H1 (cell line): ENCODE data around the gene CHMP5. TPM values are rescaled to one million over a fixed set of nuclear protein-coding genes. Genes with fewer than 3 reads are reported as not detected.

Experiments
- CTCF ChIA-PET: fragments of 300-600 bp; sonication (Branson Sonifier 250); formaldehyde crosslinking; loops from one replicate; lab custom pipeline; 2021; ENCODE audit not compliant: partially characterized antibody; lab: Charles Lee
- POLR2A ChIA-PET: fragments of 300-600 bp; sonication (Branson Sonifier 250); formaldehyde crosslinking; loops from one replicate; lab custom pipeline; 2021; ENCODE audit warnings: inconsistent platforms; ENCODE audit not compliant: partially characterized antibody; lab: Charles Lee
- DNase-seq, 2 experiments: peaks; one replicate each; pipeline versions ENCODE4 v3.0.0 to v3.0.0-alpha.2; 2010 to 2022; ENCODE audit warnings: low spot score in 2 of 2, low read depth in 1 of 2, mixed read lengths in 1 of 2
- FAIRE-seq: peaks from 2 replicates; lab custom pipeline; 2011; peaks lifted over from hg19 to GRCh38; lab: Jason Lieb, UNC
- H2AFZ ChIP-seq: 2 replicates; pipeline ENCODE4 v1.8.1; 2012; ENCODE audit warnings: low read length, inconsistent platforms
- H2AK5ac ChIP-seq: 2 replicates; pipeline ENCODE4 v1.6.1; 2013; ENCODE audit warnings: low read depth, low read length
- H2BK120ac ChIP-seq: replicated peaks from 2 replicates; pipeline ENCODE3; 2013; ENCODE audit warnings: low read depth, low read length, inconsistent platforms
- H2BK12ac ChIP-seq: 2 replicates; pipeline ENCODE4 v1.6.1; 2013; ENCODE audit warnings: low read depth, low read length
- H2BK15ac ChIP-seq: 2 replicates; pipeline ENCODE4 v1.6.1; 2013; ENCODE audit warnings: low read length
- H2BK20ac ChIP-seq: 2 replicates; pipeline ENCODE4 v1.6.1; 2013; ENCODE audit warnings: low read length
- H2BK5ac ChIP-seq: 2 replicates; pipeline ENCODE4 v1.6.1; 2013; ENCODE audit warnings: low read depth, low read length
- H3K14ac ChIP-seq: 2 replicates; pipeline ENCODE4 v1.6.1; 2013; ENCODE audit warnings: inconsistent platforms; ENCODE audit not compliant: insufficient read length
- H3K18ac ChIP-seq: 2 replicates; pipeline ENCODE4 v1.6.1; 2013; ENCODE audit warnings: low read length; ENCODE audit errors: extremely low read depth
- H3K23ac ChIP-seq: 2 replicates; pipeline ENCODE4 v1.6.1; 2013; ENCODE audit warnings: inconsistent platforms; ENCODE audit not compliant: insufficient read length
- H3K23me2 ChIP-seq: 2 replicates; pipeline ENCODE4 v1.6.1; 2013; ENCODE audit warnings: low read depth, low read length
- H3K27ac ChIP-seq: 2 replicates; pipeline ENCODE4 v1.6.1; 2011; ENCODE audit warnings: low read depth, low read length, inconsistent platforms
- H3K27me3 ChIP-seq, 4 experiments: replicated peaks in 1 of 4; 1 replicate in 1 of 4; 2 replicates in 3 of 4; pipeline versions ENCODE4 v1.6.1 to v1.8.1; 2011 to 2013; ENCODE audit warnings: low read length in 3 of 4, mild to moderate bottlenecking in 3 of 4, inconsistent platforms in 2 of 4, mixed read lengths in 2 of 4, moderate library complexity in 1 of 4; ENCODE audit not compliant: control insufficient read depth in 3 of 4, insufficient read depth in 3 of 4; ENCODE audit errors: extremely low read depth in 1 of 4
- H3K36me3 ChIP-seq, 4 experiments: 2 replicates each; pipeline versions ENCODE4 v1.6.1 to v1.8.1; 2011 to 2013; ENCODE audit warnings: mild to moderate bottlenecking in 4 of 4, low read length in 3 of 4, moderate library complexity in 2 of 4, control low read depth in 1 of 4, inconsistent platforms in 1 of 4; ENCODE audit not compliant: insufficient read depth in 4 of 4, control insufficient read depth in 2 of 4
- H3K4ac ChIP-seq: replicated peaks from 2 replicates; pipeline ENCODE3; 2013; ENCODE audit warnings: low read length, low read depth, mixed read lengths, inconsistent platforms; ENCODE audit not compliant: insufficient read length
- H3K4me1 ChIP-seq, 4 experiments: replicated peaks in 1 of 4; 1 replicate in 1 of 4; 2 replicates in 3 of 4; pipeline versions ENCODE4 v1.6.1 to v1.8.1; 2011 to 2013; ENCODE audit warnings: low read length in 3 of 4, inconsistent platforms in 2 of 4, mixed read lengths in 1 of 4; ENCODE audit not compliant: insufficient read depth in 4 of 4, control insufficient read depth in 3 of 4
- H3K4me2 ChIP-seq, 2 experiments: 2 replicates each; pipeline versions ENCODE4 v1.6.1 to v1.8.1; 2011 to 2013; ENCODE audit warnings: low read depth in 2 of 2, low read length in 2 of 2, control low read depth in 1 of 2, inconsistent platforms in 1 of 2, mild to moderate bottlenecking in 1 of 2; ENCODE audit not compliant: insufficient read depth in 1 of 2
- H3K4me3 ChIP-seq, 4 experiments: fragments of 200-600, 300-600 bp in 1 of 4; sonication (generic), shearing (Covaris generic), sonication (Bioruptor Twin) in 1 of 4; 2 replicates each; pipeline versions ENCODE4 v1.5.1 to v1.8.1; 2011 to 2016; ENCODE audit warnings: low read length in 4 of 4, low read depth in 3 of 4, control low read depth in 2 of 4, inconsistent platforms in 2 of 4, mild to moderate bottlenecking in 2 of 4, mixed read lengths in 1 of 4, moderate library complexity in 1 of 4; ENCODE audit not compliant: insufficient read depth in 2 of 4; ENCODE audit errors: extremely low read depth in 1 of 4
- H3K56ac ChIP-seq: replicated peaks from 2 replicates; pipeline ENCODE3; 2013; ENCODE audit warnings: low read depth, mild to moderate bottlenecking, mixed read lengths, low read length, inconsistent platforms; ENCODE audit not compliant: insufficient read length
- H3K79me1 ChIP-seq: 2 replicates; pipeline ENCODE4 v1.6.1; 2013; ENCODE audit warnings: low read depth, low read length, control low read depth
- H3K79me2 ChIP-seq, 2 experiments: 2 replicates each; pipeline versions ENCODE4 v1.6.1 to v1.8.1; 2012 to 2013; ENCODE audit warnings: low read length in 2 of 2, mild to moderate bottlenecking in 2 of 2, inconsistent platforms in 1 of 2; ENCODE audit not compliant: insufficient read depth in 2 of 2, control insufficient read depth in 1 of 2
- H3K9ac ChIP-seq, 4 experiments: replicated peaks in 1 of 4; 1 replicate in 1 of 4; 2 replicates in 3 of 4; pipeline versions ENCODE4 v1.6.1 to v1.8.1; 2011 to 2013; ENCODE audit warnings: low read depth in 3 of 4, low read length in 3 of 4, control low read depth in 2 of 4, mild to moderate bottlenecking in 2 of 4, moderate library complexity in 2 of 4, inconsistent platforms in 1 of 4; ENCODE audit errors: extremely low read depth in 1 of 4
- H3K9me3 ChIP-seq, 2 experiments: 2 replicates each; pipeline versions ENCODE4 v1.6.1 to v1.8.1; 2012 to 2013; ENCODE audit warnings: mild to moderate bottlenecking in 2 of 2, moderate library complexity in 2 of 2, control low read depth in 1 of 2, inconsistent platforms in 1 of 2, low read depth in 1 of 2, low read length in 1 of 2, mixed read lengths in 1 of 2; ENCODE audit not compliant: insufficient read depth in 2 of 2
- H4K20me1 ChIP-seq, 2 experiments: replicated peaks in 1 of 2; 2 replicates each; pipeline versions ENCODE3 to v1.8.1; 2011 to 2013; ENCODE audit warnings: inconsistent platforms in 2 of 2, low read length in 2 of 2, mild to moderate bottlenecking in 1 of 2; ENCODE audit not compliant: insufficient read depth in 2 of 2, control insufficient read depth in 1 of 2
- H4K5ac ChIP-seq: 2 replicates; pipeline ENCODE4 v1.6.1; 2013; ENCODE audit warnings: low read length, low read depth, mixed read lengths, inconsistent platforms; ENCODE audit not compliant: insufficient read length
- H4K8ac ChIP-seq: 2 replicates; pipeline ENCODE4 v1.8.0; 2013; ENCODE audit warnings: mild to moderate bottlenecking, moderate library complexity, low read length, inconsistent platforms; ENCODE audit not compliant: insufficient read depth; ENCODE audit errors: extremely low read depth
- H4K91ac ChIP-seq: replicated peaks from 2 replicates; pipeline ENCODE3; 2013; ENCODE audit warnings: low read length, mixed read lengths, inconsistent platforms; ENCODE audit not compliant: insufficient read length
- ASH2L ChIP-seq: fragments of 200-600, 300-600 bp; sonication (generic); IDR thresholded peaks from one replicate; pipeline ENCODE4 v1.7.1; 2017; ENCODE audit warnings: low read length
- CHD1 ChIP-seq: IDR thresholded peaks from 2 replicates; pipeline ENCODE4 v1.6.1; 2012; ENCODE audit warnings: low read depth, low read length, improper control_type of control experiment
- EZH2 ChIP-seq: fragments of 200-600 bp; sonication (generic); IDR thresholded peaks from 2 replicates; pipeline ENCODE4 v1.7.1; 2012; ENCODE audit warnings: low read depth, mild to moderate bottlenecking, moderate library complexity, low read length, inconsistent platforms; ENCODE audit not compliant: severe bottlenecking
- FOSL1 ChIP-seq: IDR thresholded peaks from 2 replicates; pipeline ENCODE4 v1.6.1; 2011; ENCODE audit warnings: mild to moderate bottlenecking, low read depth, low read length, moderate library complexity; ENCODE audit not compliant: insufficient read depth
- JUN ChIP-seq: IDR thresholded peaks from 2 replicates; pipeline ENCODE4 v1.6.1; 2011; ENCODE audit warnings: low read depth, mild to moderate bottlenecking, improper control_type of control experiment, low read length
- RAD21 ChIP-seq, 2 experiments: IDR thresholded peaks in 1 of 2; conservative IDR thresholded peaks in 1 of 2; 2 replicates each; pipeline ENCODE4 v1.6.1; 2011; ENCODE audit warnings: low read depth in 2 of 2, low read length in 2 of 2, improper control_type of control experiment in 1 of 2, inconsistent platforms in 1 of 2, mild to moderate bottlenecking in 1 of 2, moderate library complexity in 1 of 2
- RXRA ChIP-seq: IDR thresholded peaks from 2 replicates; pipeline ENCODE4 v1.6.1; 2011; ENCODE audit warnings: low read depth, mild to moderate bottlenecking, low read length, moderate library complexity; ENCODE audit not compliant: insufficient read depth
- SIN3A ChIP-seq, 2 experiments: IDR thresholded peaks in 1 of 2; conservative IDR thresholded peaks in 1 of 2; 2 replicates each; pipeline ENCODE4 v1.6.1; 2011 to 2012; ENCODE audit warnings: low read length in 2 of 2, improper control_type of control experiment in 1 of 2, low read depth in 1 of 2, mild to moderate bottlenecking in 1 of 2
- SIRT6 ChIP-seq: IDR thresholded peaks from one replicate; pipeline ENCODE4 v1.7.1; 2012; ENCODE audit warnings: low read length, inconsistent platforms
- SP1 ChIP-seq: IDR thresholded peaks from 2 replicates; pipeline ENCODE4 v1.6.1; 2011; ENCODE audit warnings: low read depth, low read length
- SP4 ChIP-seq: IDR thresholded peaks from 2 replicates; pipeline ENCODE4 v1.6.1; 2012; ENCODE audit warnings: low read length, inconsistent platforms
- SUZ12 ChIP-seq: fragments of 200-600 bp; sonication (generic); IDR thresholded peaks from 2 replicates; pipeline ENCODE4 v1.6.1; 2012; ENCODE audit warnings: mild to moderate bottlenecking, inconsistent platforms, low read length, moderate library complexity, mixed read lengths
- TAF1 ChIP-seq: IDR thresholded peaks from 2 replicates; pipeline ENCODE4 v1.6.1; 2011; ENCODE audit warnings: mild to moderate bottlenecking, low read depth, low read length
- WGBS, 2 experiments: shearing (Covaris generic) in 1 of 2; methylation state at CpG; one replicate each; pipeline versions ENCODE4 v1.1.6 to v1.1.7; 2013 to 2015; ENCODE audit warnings: low lambda C conversion rate in 2 of 2, mixed read lengths in 2 of 2, inconsistent platforms in 1 of 2, low coverage in 1 of 2, missing lambda C conversion rate in 1 of 2; ENCODE audit not compliant: insufficient replicate concordance in 2 of 2, insufficient coverage in 1 of 2, insufficient read length in 1 of 2; ENCODE audit errors: extremely low coverage in 1 of 2, missing lambda C conversion rate in 1 of 2; 5-methylcytosine and 5-hydroxymethylcytosine counted together
- polyA plus RNA-seq, 7 experiments: library from polyadenylated mRNA; depleted of rRNA in 3 of 7; stranded (reverse) in 5 of 7; unstranded in 2 of 7; fragments of >200 nt in 5 of 7; fragments of 200-250 nt in 2 of 7; gene quantifications; 1 replicate in 5 of 7; 2 replicates in 1 of 7; 4 replicates in 1 of 7; pipeline versions ENCODE4 v1.2.1 to v1.2.3, GENCODE V29; 2011 to 2013; ENCODE audit warnings: missing spikeins in 2 of 7, mixed read lengths in 2 of 7
- total RNA-seq: library from RNA; stranded (reverse); fragmentation: NEBNext Ultra II Directional; extraction: Animal tissue kit (Norgen Biotek cat#: 25700); gene quantifications from 2 replicates; pipeline ENCODE4 v1.2.1, GENCODE V29; 2021

The CHMP5 gene
- total and polyA plus RNA-seq, 2 of the 8 experiments (the other 6 are each of a cell fraction or from before 2014, with no cell fraction given) = 25.0 to 47.3 TPM

- no peak overlapping the region for H4K5ac ChIP-seq
- H2AFZ ChIP-seq = no peak overlapping the region
- CTCF ChIA-PET = no interaction called here
- no peaks in the 10 kb centered on the region for H4K20me1 ChIP-seq
- no peaks in the 10 kb centered on the region for H3K23me2 ChIP-seq
- H3K79me2 ChIP-seq = no peaks in the 10 kb centered on the region
- DNase-seq (no peak), FAIRE-seq (no peak)
- H3K18ac ChIP-seq = no peak overlapping the region
- H3K27ac ChIP-seq = no peak overlapping the region
- H3K4me2 ChIP-seq = no peak overlapping the region
- no peak overlapping the region for H2BK15ac ChIP-seq
- no peak overlapping the region for H4K91ac ChIP-seq
- no peak overlapping the region for H3K9ac ChIP-seq
- H3K4me1 ChIP-seq = no peaks in the 10 kb centered on the region; a peak in 1 of 7 replicates
- H3K9me3 ChIP-seq = no peaks in the 10 kb centered on the region
- 87% methylated on average over 14 of the region's 14 CpGs; no CpG with 5 or more reads in 1 of the 2 experiments for WGBS, 2 experiments
- no peak overlapping the region for H3K56ac ChIP-seq
- H3K14ac ChIP-seq = no peak overlapping the region
- no peak overlapping the region for H2BK120ac ChIP-seq
- no peak overlapping the region for H3K4ac ChIP-seq
- H3K79me1 ChIP-seq = no peaks in the 10 kb centered on the region
- no peak overlapping the region for H3K4me3 ChIP-seq
- H2BK20ac ChIP-seq = no peak overlapping the region
- no peak overlapping the region for H2AK5ac ChIP-seq
- no peak overlapping the region; the same call in 1 of the 2 replicates for H4K8ac ChIP-seq
- no peak overlapping the region for H2BK12ac ChIP-seq
- peak overlapping the region; percentile 13; the same call in 1 of the 2 replicates for H2BK5ac ChIP-seq
- no peaks in the 10 kb centered on the region for H3K36me3 ChIP-seq
- H3K27me3 ChIP-seq = no peaks in the 10 kb centered on the region; a peak in 1 of 7 replicates
- H3K23ac ChIP-seq = no peak overlapping the region
- POLR2A ChIA-PET = no interaction called here
- TF ChIP-seq EZH2 = no peak
- TF ChIP-seq CHD1 = no peak
- no peak for TF ChIP-seq SUZ12
- no peak for TF ChIP-seq JUN
- no peak for TF ChIP-seq SP1
- no peak for TF ChIP-seq FOSL1
- no peak for TF ChIP-seq RXRA
- no peak for TF ChIP-seq RAD21 (IDR thresholded peaks at IDR 0.05 in 1 of 2, conservative IDR thresholded peaks at IDR 0.05 in 1 of 2; ENCODE audit: low read depth in 2 of 2, low read length in 2 of 2)
- no peak for TF ChIP-seq SIN3A (conservative IDR thresholded peaks at IDR 0.05 in 1 of 2, IDR thresholded peaks at IDR 0.05 in 1 of 2; ENCODE audit: low read depth in 1 of 2, low read length in 2 of 2)
- TF ChIP-seq ASH2L = no peak
- no peak for TF ChIP-seq SIRT6
- TF ChIP-seq SP4 = no peak
- TF ChIP-seq TAF1 = no peak
Measured at GRCh38 chr9:33220681-33221567, 43.9 kb upstream of the CHMP5 start.
